ENCODE results near the gene P2RX3. TPM values are rescaled to one million over a fixed set of nuclear protein-coding genes. Genes with fewer than 3 reads are reported as not detected.

The P2RX3 gene
- total and polyA plus RNA-seq, 2 of the 8 experiments (the other 6 are each of a cell fraction or from before 2014, with no cell fraction given), result 0.45 to 0.47 TPM

DNA sequence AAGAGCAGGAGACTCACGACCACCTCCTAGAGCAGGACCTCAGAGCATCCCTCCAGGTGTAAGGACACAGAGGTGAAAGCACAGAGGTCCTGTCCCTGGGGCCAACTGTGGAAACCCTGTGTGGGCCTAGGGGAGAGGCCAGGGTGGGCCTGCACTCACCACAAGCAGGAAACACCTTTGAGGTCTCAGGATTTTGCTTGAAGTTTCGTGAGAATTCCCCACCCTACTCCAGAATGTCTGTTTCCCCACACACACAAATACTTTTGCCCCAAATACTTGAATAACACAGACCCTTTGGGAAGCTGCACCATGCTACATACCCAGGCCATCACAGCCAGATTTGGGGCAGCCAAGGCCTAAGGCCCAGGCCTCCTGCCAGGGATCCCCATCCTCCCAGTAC lies 70.6 kb downstream of the P2RX3 start (continued):
- TF ChIP-seq KDM1A (IDR thresholded peaks at IDR 0.05; ENCODE audit: borderline replicate concordance, low read length), result no peak
- no peak for TF ChIP-seq EP300 (IDR thresholded peaks at IDR 0.05; ENCODE audit: borderline replicate concordance in 1 of 2, low read depth in 2 of 2, low read length in 2 of 2)
- TF ChIP-seq, protein P1, sequence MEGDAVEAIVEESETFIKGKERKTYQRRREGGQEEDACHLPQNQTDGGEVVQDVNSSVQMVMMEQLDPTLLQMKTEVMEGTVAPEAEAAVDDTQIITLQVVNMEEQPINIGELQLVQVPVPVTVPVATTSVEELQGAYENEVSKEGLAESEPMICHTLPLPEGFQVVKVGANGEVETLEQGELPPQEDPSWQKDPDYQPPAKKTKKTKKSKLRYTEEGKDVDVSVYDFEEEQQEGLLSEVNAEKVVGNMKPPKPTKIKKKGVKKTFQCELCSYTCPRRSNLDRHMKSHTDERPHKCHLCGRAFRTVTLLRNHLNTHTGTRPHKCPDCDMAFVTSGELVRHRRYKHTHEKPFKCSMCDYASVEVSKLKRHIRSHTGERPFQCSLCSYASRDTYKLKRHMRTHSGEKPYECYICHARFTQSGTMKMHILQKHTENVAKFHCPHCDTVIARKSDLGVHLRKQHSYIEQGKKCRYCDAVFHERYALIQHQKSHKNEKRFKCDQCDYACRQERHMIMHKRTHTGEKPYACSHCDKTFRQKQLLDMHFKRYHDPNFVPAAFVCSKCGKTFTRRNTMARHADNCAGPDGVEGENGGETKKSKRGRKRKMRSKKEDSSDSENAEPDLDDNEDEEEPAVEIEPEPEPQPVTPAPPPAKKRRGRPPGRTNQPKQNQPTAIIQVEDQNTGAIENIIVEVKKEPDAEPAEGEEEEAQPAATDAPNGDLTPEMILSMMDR (IDR thresholded peaks at IDR 0.05; ENCODE audit: control extremely low read depth in 1 of 3, insufficient read depth in 1 of 3, low read depth in 1 of 3, low read length in 3 of 3), result no peak
- no peak for TF ChIP-seq JUND (IDR thresholded peaks at IDR 0.05; ENCODE audit: low read length)
- no peak for TF ChIP-seq TEAD4 (IDR thresholded peaks at IDR 0.05; ENCODE audit: low read depth, low read length)
- no peak for TF ChIP-seq SIRT6 (IDR thresholded peaks at IDR 0.05; ENCODE audit: low read length)
- TF ChIP-seq KDM4A (IDR thresholded peaks at IDR 0.05; ENCODE audit: low read depth, low read length, severe bottlenecking), result no peak

Measured in H1 (cell line).